MM.1S (cell line): ENCODE results near the gene PRIMPOL.

Source experiments
- CTCF ChIP-seq: fragments of 300-600 bp; sonication (generic); IDR thresholded peaks from 2 replicates; pipeline ENCODE4 v1.5.1; 2016; ENCODE audit warnings: antibody characterized with exemption, low read length, mixed read lengths
- EZH2 ChIP-seq: fragments of 300-600 bp; sonication (generic); optimal IDR thresholded peaks from 2 replicates; pipeline ENCODE3; 2017; ENCODE audit warnings: low read depth, mild to moderate bottlenecking, antibody characterized with exemption, low read length, mixed read lengths

- no peak for TF ChIP-seq CTCF
- no peak for TF ChIP-seq EZH2
Measured at GRCh38 chr4:184729946-184730345, 80.4 kb downstream of the PRIMPOL start.
